LNCAP (cell line): ENCODE data around the gene MET.

Experiments used
- TF ChIP-seq, protein P1 (sequence below): fragments of 450-650 bp; IDR thresholded peaks from 2 replicates; pipeline ENCODE4 v1.5.1; 2017; ENCODE audit warnings: mild to moderate bottlenecking

MET gene

DNA sequence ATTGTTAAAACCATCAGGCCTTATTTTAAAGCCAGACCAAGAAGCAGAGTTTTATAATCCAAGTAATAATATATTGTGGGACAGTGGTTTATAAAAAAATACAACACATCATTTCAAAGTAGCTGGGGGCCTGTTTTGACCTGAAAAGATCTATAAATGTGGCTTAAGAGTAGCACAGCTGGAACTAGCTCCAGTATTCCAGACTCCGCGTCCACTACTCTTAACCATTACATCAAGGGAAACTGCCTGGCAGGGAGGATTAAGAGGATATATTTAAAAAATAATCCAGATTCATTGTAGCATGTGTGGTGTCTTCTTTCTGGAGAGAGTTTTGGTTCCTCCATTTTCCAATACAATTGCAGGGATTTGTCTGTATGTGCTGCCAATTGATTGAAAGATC lies 67.3 kb downstream of the MET start:
- TF ChIP-seq, protein P1, sequence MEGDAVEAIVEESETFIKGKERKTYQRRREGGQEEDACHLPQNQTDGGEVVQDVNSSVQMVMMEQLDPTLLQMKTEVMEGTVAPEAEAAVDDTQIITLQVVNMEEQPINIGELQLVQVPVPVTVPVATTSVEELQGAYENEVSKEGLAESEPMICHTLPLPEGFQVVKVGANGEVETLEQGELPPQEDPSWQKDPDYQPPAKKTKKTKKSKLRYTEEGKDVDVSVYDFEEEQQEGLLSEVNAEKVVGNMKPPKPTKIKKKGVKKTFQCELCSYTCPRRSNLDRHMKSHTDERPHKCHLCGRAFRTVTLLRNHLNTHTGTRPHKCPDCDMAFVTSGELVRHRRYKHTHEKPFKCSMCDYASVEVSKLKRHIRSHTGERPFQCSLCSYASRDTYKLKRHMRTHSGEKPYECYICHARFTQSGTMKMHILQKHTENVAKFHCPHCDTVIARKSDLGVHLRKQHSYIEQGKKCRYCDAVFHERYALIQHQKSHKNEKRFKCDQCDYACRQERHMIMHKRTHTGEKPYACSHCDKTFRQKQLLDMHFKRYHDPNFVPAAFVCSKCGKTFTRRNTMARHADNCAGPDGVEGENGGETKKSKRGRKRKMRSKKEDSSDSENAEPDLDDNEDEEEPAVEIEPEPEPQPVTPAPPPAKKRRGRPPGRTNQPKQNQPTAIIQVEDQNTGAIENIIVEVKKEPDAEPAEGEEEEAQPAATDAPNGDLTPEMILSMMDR, result no peak

DNA sequence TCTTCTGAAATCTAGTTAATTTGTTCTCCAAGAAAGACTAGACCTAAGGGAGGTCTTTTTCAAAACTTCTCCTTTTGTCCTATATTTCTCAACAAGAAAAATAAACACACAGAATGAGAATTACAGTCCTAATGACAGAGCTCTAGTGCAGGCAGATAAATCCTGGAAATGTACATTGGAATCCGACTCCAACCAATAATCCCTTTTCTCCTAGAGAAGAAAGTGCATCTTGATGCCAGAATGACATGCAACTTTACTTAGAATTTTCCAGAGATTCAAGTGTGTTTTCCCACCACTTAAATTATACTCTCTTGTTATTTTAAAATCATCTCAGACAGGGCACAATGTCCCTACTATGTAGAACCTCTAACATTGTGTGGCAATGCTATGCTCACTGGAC lies 68.2 kb downstream of the MET start:
- TF ChIP-seq, protein P1, result no peak

DNA sequence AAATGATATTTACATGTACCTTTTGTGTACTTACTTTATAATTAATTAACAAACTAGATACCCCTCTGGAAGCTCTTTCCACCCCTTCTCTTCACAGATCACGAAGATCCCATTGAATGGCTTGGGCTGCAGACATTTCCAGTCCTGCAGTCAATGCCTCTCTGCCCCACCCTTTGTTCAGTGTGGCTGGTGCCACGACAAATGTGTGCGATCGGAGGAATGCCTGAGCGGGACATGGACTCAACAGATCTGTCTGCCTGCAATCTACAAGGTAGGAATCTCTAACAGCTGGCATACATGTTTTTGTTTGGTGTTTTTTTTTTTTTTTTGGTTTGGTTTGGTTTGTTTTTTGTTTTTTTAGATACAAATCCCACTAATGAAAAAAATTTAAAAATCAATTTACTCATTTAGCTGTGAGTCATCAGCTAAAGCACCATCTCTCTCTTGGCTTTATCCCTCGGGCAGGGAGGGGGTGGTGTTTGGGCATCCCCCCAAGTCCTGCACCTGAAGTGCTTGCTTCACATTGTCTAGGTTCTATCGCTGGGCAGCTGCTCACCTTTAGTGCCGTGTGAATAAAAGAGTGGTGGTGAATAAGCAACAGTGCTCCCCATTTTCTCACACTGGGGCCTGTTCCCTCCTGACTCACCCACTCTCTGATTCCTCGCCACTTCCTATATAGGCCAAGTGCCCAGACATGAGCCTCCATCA lies 68.9 kb downstream of the MET start:
- TF ChIP-seq, protein P1, result no peak

DNA sequence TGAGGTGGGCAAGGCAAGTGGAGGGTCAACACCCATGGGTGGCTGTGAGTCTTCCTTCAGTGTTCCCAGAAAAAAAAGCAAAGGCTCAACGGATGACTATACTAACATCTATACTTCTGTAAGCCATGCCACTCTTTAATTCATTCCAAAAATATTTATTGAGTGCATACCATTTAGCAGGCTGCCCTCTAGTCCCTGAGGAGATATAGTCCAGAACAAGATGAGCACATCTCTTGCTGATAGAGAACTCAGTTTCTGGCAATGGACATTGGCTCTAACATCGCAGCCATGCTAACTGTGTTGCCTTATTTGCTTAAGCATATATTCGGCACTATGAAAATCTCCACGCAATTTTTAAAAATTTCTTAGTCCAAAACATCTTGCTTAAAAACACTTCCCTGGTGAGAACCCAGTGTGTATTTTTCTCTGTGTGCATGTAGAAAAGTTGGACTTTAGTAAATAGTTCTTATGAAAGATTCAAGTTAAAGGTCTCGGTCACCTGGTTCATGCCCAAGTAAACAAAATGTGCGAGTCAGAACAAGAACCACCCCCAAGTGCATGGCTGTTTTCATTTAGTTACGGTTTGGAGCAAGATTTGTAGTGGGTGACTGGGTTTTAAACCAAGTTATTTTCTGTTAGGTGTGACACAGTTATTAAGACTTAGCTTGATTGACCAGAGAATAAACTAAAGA lies 69.8 kb downstream of the MET start:
- TF ChIP-seq, protein P1, result no peak

DNA sequence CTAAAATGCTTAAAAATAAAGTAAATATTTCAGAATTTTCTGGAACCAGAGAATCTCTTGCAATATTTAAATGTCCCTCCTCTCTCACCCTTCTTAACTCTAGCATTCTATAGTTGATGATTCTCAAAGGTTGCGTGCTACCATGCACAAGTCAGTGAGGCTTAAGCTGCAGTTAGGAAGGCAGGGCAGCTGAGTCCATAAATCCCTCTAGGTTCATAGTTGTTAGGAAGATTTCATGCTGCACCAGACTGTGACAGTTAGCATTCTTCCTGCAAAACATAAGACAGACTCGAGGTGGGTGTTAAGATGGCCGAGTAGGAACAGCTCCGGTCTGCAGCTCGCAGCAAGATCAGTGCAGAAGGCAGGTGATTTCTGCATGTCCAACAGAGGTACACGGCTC lies 70.6 kb downstream of the MET start:
- TF ChIP-seq, protein P1, result no peak

DNA sequence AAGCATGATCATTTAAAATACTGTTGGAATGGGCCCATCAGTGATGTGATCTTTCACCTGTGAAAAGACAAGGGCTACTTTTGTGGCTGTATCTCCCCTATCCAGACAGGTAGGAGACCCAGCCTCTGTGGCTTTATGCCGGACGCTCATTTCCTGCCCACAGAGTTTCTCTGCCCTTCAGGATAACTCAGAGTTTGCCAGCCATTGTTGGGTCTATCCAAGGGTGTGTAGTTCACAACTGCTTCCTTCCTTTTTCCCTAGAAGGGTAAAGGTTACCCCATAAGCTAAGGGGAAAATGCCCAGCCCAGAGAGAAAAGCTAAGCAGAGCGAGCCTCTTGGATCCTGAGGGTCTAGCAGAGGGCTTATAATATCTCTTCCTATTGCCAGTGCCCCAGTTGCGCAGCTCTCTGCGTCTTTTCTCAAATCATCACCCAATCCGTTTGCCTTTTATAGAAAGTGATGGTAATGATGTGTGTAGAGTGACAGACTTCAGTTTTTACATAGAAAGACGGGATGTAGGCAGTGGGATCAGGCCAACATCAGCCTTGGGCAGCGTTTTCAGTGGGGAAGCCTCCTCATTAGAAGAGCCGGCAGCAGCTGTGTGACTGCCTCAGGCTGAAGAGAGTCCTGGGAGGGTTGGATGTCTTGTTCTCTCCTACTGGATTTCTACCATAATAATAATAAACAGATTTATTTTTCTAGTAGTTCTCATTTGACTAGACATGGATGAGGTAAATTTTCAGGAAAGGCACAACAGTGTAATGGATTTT lies 80.5 kb downstream of the MET start:
- TF ChIP-seq, protein P1, result no peak

DNA sequence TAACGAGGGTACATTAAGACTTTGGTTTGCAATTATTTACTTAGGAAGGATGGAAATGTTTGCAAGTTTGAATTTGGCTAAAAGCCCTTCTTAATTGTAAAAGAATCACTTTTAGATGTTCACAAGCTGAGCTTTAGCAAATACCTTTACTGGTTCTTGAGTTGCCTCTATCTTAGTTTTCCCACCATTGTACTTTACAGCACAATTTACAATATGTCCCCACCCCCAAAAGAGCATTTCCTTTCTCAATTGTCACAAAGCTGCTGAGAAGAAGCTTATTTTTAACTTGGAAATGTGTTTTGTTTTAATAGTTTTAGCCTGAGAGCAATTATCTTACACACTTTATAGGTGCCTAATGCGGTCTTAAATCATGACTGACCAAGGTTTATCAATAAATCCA lies 81.1 kb downstream of the MET start:
- TF ChIP-seq, protein P1, result no peak
